DOHH2 (cell line): ENCODE results near the gene PGM2.
A peak's percentile ranks its signal among the peaks of the same experiment; 100 is the strongest.

ENCODE experiments used
- H3F3A ChIP-seq: fragments of 200-600 bp; sonication (generic), shearing (Covaris generic); 2 replicates; pipeline ENCODE4 v1.6.0; 2016; ENCODE audit warnings: antibody characterized with exemption, mild to moderate bottlenecking; ENCODE audit not compliant: control insufficient read depth, insufficient read depth
- H3K27ac ChIP-seq: fragments of 200-600 bp; sonication (generic); 2 replicates; pipeline ENCODE4 v1.5.1; 2014; ENCODE audit warnings: low read depth, mild to moderate bottlenecking, low read length, moderate library complexity
- H3K27me3 ChIP-seq: fragments of 200-600 bp; sonication (generic); 2 replicates; pipeline ENCODE4 v1.6.1; 2014; ENCODE audit warnings: mild to moderate bottlenecking, low read length, mixed read lengths; ENCODE audit not compliant: control insufficient read depth
- H3K36me3 ChIP-seq: fragments of 200-600 bp; sonication (generic); 2 replicates; pipeline ENCODE4 v1.6.1; 2014; ENCODE audit warnings: mild to moderate bottlenecking, low read length, moderate library complexity, mixed read lengths; ENCODE audit not compliant: control insufficient read depth
- H3K4me1 ChIP-seq: fragments of 200-600 bp; sonication (generic); 2 replicates; pipeline ENCODE4 v1.6.1; 2014; ENCODE audit warnings: mild to moderate bottlenecking, low read length, mixed read lengths; ENCODE audit not compliant: control insufficient read depth
- H3K4me2 ChIP-seq: fragments of 200-600 bp; sonication (generic); 2 replicates; pipeline ENCODE4 v1.6.0; 2014; ENCODE audit warnings: mild to moderate bottlenecking, low read length, moderate library complexity
- H3K4me3 ChIP-seq: fragments of 200-600 bp; sonication (generic); 2 replicates; pipeline ENCODE4 v1.5.1; 2014; ENCODE audit warnings: mild to moderate bottlenecking, low read length, mixed read lengths
- H3K79me2 ChIP-seq: fragments of 200-600 bp; sonication (generic); 2 replicates; pipeline ENCODE4 v1.6.1; 2014; ENCODE audit warnings: mild to moderate bottlenecking, low read length, mixed read lengths; ENCODE audit not compliant: control insufficient read depth
- H3K9me2 ChIP-seq: fragments of 200-600 bp; sonication (generic); replicated peaks from 2 replicates; pipeline ENCODE4 v1.6.1; 2014; ENCODE audit warnings: mild to moderate bottlenecking, low read length, mixed read lengths; ENCODE audit not compliant: control insufficient read depth
- H3K9me3 ChIP-seq: fragments of 200-600 bp; sonication (generic); 2 replicates; pipeline ENCODE4 v1.6.1; 2014; ENCODE audit warnings: antibody characterized with exemption, low read length, mixed read lengths; ENCODE audit not compliant: control insufficient read depth, insufficient read depth
- H4K20me1 ChIP-seq: fragments of 200-600 bp; sonication (generic); 2 replicates; pipeline ENCODE4 v1.6.0; 2014; ENCODE audit warnings: low read depth, mild to moderate bottlenecking, antibody characterized with exemption, low read length, moderate library complexity; ENCODE audit not compliant: control insufficient read depth, insufficient read depth
- CTCF ChIP-seq: fragments of 200-600 bp; sonication (generic); IDR thresholded peaks from one replicate; pipeline ENCODE4 v1.5.1; 2014; ENCODE audit warnings: antibody characterized with exemption, mild to moderate bottlenecking, low read depth, low read length; ENCODE audit not compliant: poor library complexity, severe bottlenecking
- EZH2phosphoT487 ChIP-seq: fragments of 200-600 bp; sonication (generic); IDR thresholded peaks from 2 replicates; pipeline ENCODE4 v1.6.1; 2017; ENCODE audit warnings: borderline replicate concordance, mild to moderate bottlenecking, antibody characterized with exemption, low read length, moderate library complexity, mixed read lengths

Gene PGM2

GRCh38 chr4:37879365-37879764, 52.9 kb downstream of the PGM2 start:
- Histone ChIP-seq H3K4me2 (no peak overlapping the region), H3K79me2 (no peaks in the 10 kb centered on the region), H3K9me2 (no peaks in the 10 kb centered on the region), H3K4me3 (no peak overlapping the region), H4K20me1 (no peaks in the 10 kb centered on the region), H3K9me3 (no peaks in the 10 kb centered on the region), H3K27ac (no peak overlapping the region), H3K4me1 (peaks cover 4% of the 10 kb centered on the region; the same call in 1 of the 2 replicates), H3F3A (no peaks in the 10 kb centered on the region), H3K27me3 (peaks cover 5% of the 10 kb centered on the region), H3K36me3 (no peaks in the 10 kb centered on the region)
- TF ChIP-seq EZH2phosphoT487, result no peak
- no peak for TF ChIP-seq CTCF

GRCh38 chr4:37881811-37882210, 55.3 kb downstream of the PGM2 start:
- no peak overlapping the region for H3K4me2 ChIP-seq
- H3K79me2 ChIP-seq, result no peaks in the 10 kb centered on the region
- no peaks in the 10 kb centered on the region; the same call in 1 of the 2 replicates for H3F3A ChIP-seq
- H3K27me3 ChIP-seq, result peaks cover 9% of the 10 kb centered on the region
- H3K9me3 ChIP-seq, result no peaks in the 10 kb centered on the region
- no peak for TF ChIP-seq CTCF
- TF ChIP-seq EZH2phosphoT487, result no peak
- no peak overlapping the region for H3K4me3 ChIP-seq
- peaks cover 4% of the 10 kb centered on the region; the same call in 1 of the 2 replicates for H3K4me1 ChIP-seq
- no peaks in the 10 kb centered on the region for H3K36me3 ChIP-seq
- H3K9me2 ChIP-seq, result no peaks in the 10 kb centered on the region
- H4K20me1 ChIP-seq, result no peaks in the 10 kb centered on the region
- no peak overlapping the region for H3K27ac ChIP-seq

GRCh38 chr4:37882665-37883296, 56.3 kb downstream of the PGM2 start:
- Histone ChIP-seq H3K4me3 (no peak overlapping the region), H3K4me2 (no peak overlapping the region), H3K27me3 (peaks cover 9% of the 10 kb centered on the region), H3F3A (no peaks in the 10 kb centered on the region; the same call in 1 of the 2 replicates), H3K9me2 (no peaks in the 10 kb centered on the region), H3K9me3 (no peaks in the 10 kb centered on the region), H3K27ac (no peak overlapping the region), H4K20me1 (no peaks in the 10 kb centered on the region), H3K36me3 (no peaks in the 10 kb centered on the region), H3K4me1 (peaks cover 4% of the 10 kb centered on the region; the same call in 1 of the 2 replicates), H3K79me2 (no peaks in the 10 kb centered on the region)
- TF ChIP-seq CTCF, result peak; percentile 44
- TF ChIP-seq EZH2phosphoT487, result no peak
